Neuronal stem cell (in vitro differentiated cells): Measurements from ENCODE around the gene SDF2L1.
"Not testable (repeated sequence)": the region's sequence is repeated elsewhere in the genome, so short reads cannot be mapped to it uniquely, and the experiment has no call there.

Source experiments
- DNase-seq: peaks from one replicate; pipeline ENCODE4 v3.0.0-alpha.2; 2013; ENCODE audit warnings: low spot score
- H2AFZ ChIP-seq: one replicate; pipeline ENCODE4 v1.6.1; 2013; ENCODE audit warnings: mild to moderate bottlenecking, low read length, inconsistent platforms
- H2AK5ac ChIP-seq: 2 replicates; pipeline ENCODE4 v1.6.1; 2013; ENCODE audit warnings: low read depth, mild to moderate bottlenecking, inconsistent platforms, low read length, moderate library complexity, mixed read lengths
- H2BK120ac ChIP-seq: 2 replicates; pipeline ENCODE4 v1.6.1; 2013; ENCODE audit warnings: low read depth, mild to moderate bottlenecking, inconsistent platforms, low read length, moderate library complexity, mixed read lengths
- H2BK12ac ChIP-seq: one replicate; pipeline ENCODE4 v1.6.1; 2013; ENCODE audit warnings: low read length, inconsistent platforms
- H2BK15ac ChIP-seq: 2 replicates; pipeline ENCODE4 v1.6.1; 2013; ENCODE audit warnings: mild to moderate bottlenecking, low read length, inconsistent platforms, mixed read lengths
- H2BK5ac ChIP-seq: one replicate; pipeline ENCODE4 v1.6.1; 2013; ENCODE audit warnings: inconsistent platforms, mild to moderate bottlenecking, low read length, moderate library complexity
- H3K14ac ChIP-seq: one replicate; pipeline ENCODE4 v1.6.1; 2013; ENCODE audit warnings: low read length, inconsistent platforms
- H3K18ac ChIP-seq: 2 replicates; pipeline ENCODE4 v1.6.1; 2013; ENCODE audit warnings: low read length, inconsistent platforms
- H3K23ac ChIP-seq: 2 replicates; pipeline ENCODE4 v1.6.1; 2013; ENCODE audit warnings: low read depth, mild to moderate bottlenecking, mixed read lengths, low read length, inconsistent platforms; ENCODE audit not compliant: poor library complexity
- H3K27ac ChIP-seq: replicated peaks from 3 replicates; pipeline ENCODE4 v1.5.1; 2013; ENCODE audit warnings: low read length, inconsistent platforms
- H3K27me3 ChIP-seq, 3 experiments: 2 replicates each; pipeline ENCODE4 v1.6.1; 2013; ENCODE audit warnings: low read length in 3 of 3, mild to moderate bottlenecking in 2 of 3, inconsistent platforms in 1 of 3, low read depth in 1 of 3, mixed read lengths in 1 of 3, moderate library complexity in 1 of 3; ENCODE audit not compliant: control insufficient read depth in 3 of 3, insufficient read depth in 3 of 3
- H3K36me3 ChIP-seq, 2 donors: replicated peaks in 1 of 2; 2 replicates each; pipeline ENCODE4 v1.6.1; 2013; ENCODE audit warnings: low read length in 2 of 2; ENCODE audit not compliant: control insufficient read depth in 2 of 2, insufficient read depth in 2 of 2
- H3K4ac ChIP-seq: 2 replicates; pipeline ENCODE4 v1.6.1; 2013; ENCODE audit warnings: inconsistent platforms, mild to moderate bottlenecking, low read length, moderate library complexity
- H3K4me1 ChIP-seq, 2 donors: 1 replicate in 1 of 2; 2 replicates in 1 of 2; pipeline ENCODE4 v1.6.1; 2013; ENCODE audit warnings: low read length in 2 of 2, low read depth in 1 of 2; ENCODE audit not compliant: control insufficient read depth in 2 of 2, insufficient read depth in 1 of 2
- H3K4me2 ChIP-seq: one replicate; pipeline ENCODE4 v1.6.1; 2013; ENCODE audit warnings: mild to moderate bottlenecking, low read length, inconsistent platforms; ENCODE audit not compliant: insufficient read depth, poor library complexity, severe bottlenecking
- H3K4me3 ChIP-seq, 2 donors: 2 replicates each; pipeline ENCODE4 v1.5.1; 2013; ENCODE audit warnings: low read length in 2 of 2, mild to moderate bottlenecking in 2 of 2, inconsistent platforms in 1 of 2, moderate library complexity in 1 of 2
- H3K79me1 ChIP-seq: one replicate; pipeline ENCODE4 v1.6.1; 2013; ENCODE audit warnings: low read depth, mild to moderate bottlenecking, inconsistent platforms, low read length, moderate library complexity
- H3K9ac ChIP-seq: one replicate; pipeline ENCODE4 v1.6.1; 2013; ENCODE audit warnings: mild to moderate bottlenecking, low read depth, low read length, inconsistent platforms; ENCODE audit not compliant: poor library complexity
- H3K9me3 ChIP-seq, 2 donors: replicated peaks in 1 of 2; 2 replicates each; pipeline versions ENCODE3 to v1.6.1; 2013; ENCODE audit warnings: low read length in 2 of 2, mild to moderate bottlenecking in 2 of 2, inconsistent platforms in 1 of 2, low read depth in 1 of 2, mixed read lengths in 1 of 2, moderate library complexity in 1 of 2; ENCODE audit not compliant: control insufficient read depth in 2 of 2, insufficient read depth in 1 of 2
- H4K8ac ChIP-seq: one replicate; pipeline ENCODE4 v1.6.1; 2013; ENCODE audit warnings: low read depth, mild to moderate bottlenecking, inconsistent platforms, low read length, moderate library complexity
- H4K91ac ChIP-seq: one replicate; pipeline ENCODE4 v1.6.1; 2013; ENCODE audit warnings: low read length, low read depth, mild to moderate bottlenecking, inconsistent platforms; ENCODE audit not compliant: poor library complexity
- WGBS, 2 donors: extraction: QIAGEN DNeasy Blood & Tissue Kit; methylation state at CpG; one replicate each; pipeline ENCODE4 v1.1.7; 2013; ENCODE audit warnings: missing lambda C conversion rate in 2 of 2, mixed read lengths in 1 of 2; ENCODE audit not compliant: insufficient read length in 2 of 2, insufficient replicate concordance in 1 of 2; ENCODE audit errors: extremely low coverage in 2 of 2; 5-methylcytosine and 5-hydroxymethylcytosine counted together

The SDF2L1 gene

GRCh38 chr22:21615731-21616130 lies 26.4 kb upstream of the SDF2L1 start:
- no peak overlapping the region for H3K4me2 ChIP-seq
- H3K27ac ChIP-seq, result no peak overlapping the region
- no peak overlapping the region for H3K4ac ChIP-seq
- no peak overlapping the region for H4K91ac ChIP-seq
- H2AK5ac ChIP-seq, result no peak overlapping the region
- no peak overlapping the region for H2BK5ac ChIP-seq
- whole genome bisulfite sequencing, 2 donors, result no CpG with 5 or more reads among the region's 4 CpGs
- H3K4me1 ChIP-seq, result no peaks in the 10 kb centered on the region
- H3K9ac ChIP-seq, result no peak overlapping the region
- no peak overlapping the region for H2BK120ac ChIP-seq
- no peak overlapping the region for H3K18ac ChIP-seq
- H3K4me3 ChIP-seq, result no peak overlapping the region
- no peaks in the 10 kb centered on the region for H3K27me3 ChIP-seq
- no peaks in the 10 kb centered on the region for H3K9me3 ChIP-seq
- peaks cover 6% of the 10 kb centered on the region for H3K79me1 ChIP-seq
- no peak overlapping the region for H3K14ac ChIP-seq
- H2BK15ac ChIP-seq, result no peak overlapping the region
- DNase-seq, result no peak
- H3K36me3 ChIP-seq, result peaks cover 22 to 75% of the 10 kb centered on the region in 2 donors
- peak overlapping the region; percentile 77 for H3K23ac ChIP-seq
- H2AFZ ChIP-seq, result no peak overlapping the region
- H2BK12ac ChIP-seq, result no peak overlapping the region
- no peak overlapping the region for H4K8ac ChIP-seq

DNA sequence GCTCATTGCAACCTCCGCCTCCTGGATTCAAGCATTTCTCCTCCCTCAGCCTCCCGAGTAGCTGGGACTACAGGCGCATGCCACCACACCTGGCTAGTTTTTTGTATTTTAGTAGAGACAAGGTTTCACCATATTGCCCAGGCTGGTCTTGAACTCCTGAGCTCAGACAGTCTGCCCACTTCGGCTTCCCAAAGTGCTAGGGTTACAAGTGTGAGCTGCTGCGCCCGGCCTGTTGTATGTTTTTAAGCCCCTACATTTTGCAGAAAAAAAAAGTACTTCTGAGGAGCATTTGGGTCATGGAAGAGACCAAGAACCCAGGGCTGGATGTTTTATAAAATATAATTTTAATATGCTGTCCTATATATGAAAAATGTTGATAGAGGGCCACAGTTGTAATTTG lies 24.8 kb upstream of the SDF2L1 start:
- not testable (repeated sequence) for H2BK15ac ChIP-seq, H2BK120ac ChIP-seq, H2AFZ ChIP-seq, H3K4me1 ChIP-seq, DNase-seq, H2BK5ac ChIP-seq, H2AK5ac ChIP-seq, H3K27ac ChIP-seq, H3K14ac ChIP-seq, H3K4me2 ChIP-seq, H3K4ac ChIP-seq, H3K18ac ChIP-seq, H2BK12ac ChIP-seq, H3K9me3 ChIP-seq, H3K23ac ChIP-seq, H3K9ac ChIP-seq, H3K79me1 ChIP-seq, H3K27me3 ChIP-seq, H4K8ac ChIP-seq, H3K4me3 ChIP-seq, H4K91ac ChIP-seq
- H3K36me3 ChIP-seq, result peaks cover 16 to 71% of the 10 kb centered on the region in 2 donors
- WGBS, 2 donors, result no CpG with 5 or more reads among the region's 6 CpGs

DNA sequence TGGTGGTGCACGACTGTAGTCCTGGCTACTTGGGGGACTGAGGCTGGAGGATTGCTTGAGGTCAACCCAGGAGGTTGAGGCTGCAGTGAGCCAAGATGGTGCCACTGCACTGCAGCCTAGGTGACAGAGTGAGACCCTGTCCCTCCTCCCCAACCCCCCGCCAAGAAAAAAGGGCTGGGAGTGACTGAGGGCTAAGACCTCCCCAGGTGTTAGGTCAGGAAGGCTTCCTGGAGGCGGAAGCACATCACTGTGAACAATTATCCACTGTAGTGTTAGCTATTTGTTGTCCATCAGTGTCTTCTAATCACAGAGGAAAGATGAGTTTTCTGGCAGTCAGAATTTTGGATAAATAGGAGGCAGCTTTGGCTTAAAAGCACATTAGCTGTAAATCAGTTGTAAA lies 21.1 kb upstream of the SDF2L1 start:
- no peak overlapping the region for H2BK5ac ChIP-seq
- no peak overlapping the region for H2BK12ac ChIP-seq
- H3K27ac ChIP-seq, result no peak overlapping the region
- H3K36me3 ChIP-seq, result peaks cover 16 to 69% of the 10 kb centered on the region in 2 donors
- H3K4ac ChIP-seq, result no peak overlapping the region
- peaks cover 2 to 5% of the 10 kb centered on the region in 2 donors for H3K4me1 ChIP-seq
- no peak overlapping the region for H3K4me2 ChIP-seq
- no peak overlapping the region for H2BK120ac ChIP-seq
- H3K79me1 ChIP-seq, result peaks cover 6% of the 10 kb centered on the region
- H3K9me3 ChIP-seq, result no peaks in the 10 kb centered on the region
- no peak overlapping the region for H2AK5ac ChIP-seq
- WGBS, 2 donors, result no CpG with 5 or more reads among the region's 3 CpGs
- H3K23ac ChIP-seq, result no peak overlapping the region
- no peak overlapping the region for H3K4me3 ChIP-seq
- H4K8ac ChIP-seq, result no peak overlapping the region
- H3K27me3 ChIP-seq, result no peaks in the 10 kb centered on the region
- DNase-seq, result no peak
- H3K14ac ChIP-seq, result no peak overlapping the region
- H4K91ac ChIP-seq, result no peak overlapping the region
- H3K9ac ChIP-seq, result peak overlapping the region; percentile 61
- H2BK15ac ChIP-seq, result no peak overlapping the region
- no peak overlapping the region for H3K18ac ChIP-seq
- H2AFZ ChIP-seq, result no peak overlapping the region

GRCh38 chr22:21622011-21622918 lies 19.8 kb upstream of the SDF2L1 start:
- no peak overlapping the region for H4K8ac ChIP-seq
- DNase-seq, result no peak
- H2AK5ac ChIP-seq, result no peak overlapping the region
- H3K27me3 ChIP-seq, result no peaks in the 10 kb centered on the region
- H3K4me3 ChIP-seq, result no peak overlapping the region
- no peak overlapping the region for H2BK5ac ChIP-seq
- H3K4ac ChIP-seq, result no peak overlapping the region
- peak overlapping the region; percentile 49 for H3K23ac ChIP-seq
- H3K9me3 ChIP-seq, result no peaks in the 10 kb centered on the region
- no peak overlapping the region for H3K18ac ChIP-seq
- no peak overlapping the region for H3K4me2 ChIP-seq
- WGBS, 2 donors, result no CpG with 5 or more reads among the region's 17 CpGs
- no peak overlapping the region for H3K14ac ChIP-seq
- H2BK120ac ChIP-seq, result no peak overlapping the region
- H2BK12ac ChIP-seq, result no peak overlapping the region
- H2AFZ ChIP-seq, result no peak overlapping the region
- peaks cover 6% of the 10 kb centered on the region for H3K79me1 ChIP-seq
- H3K27ac ChIP-seq, result no peak overlapping the region
- peaks cover 2 to 5% of the 10 kb centered on the region in 2 donors for H3K4me1 ChIP-seq
- H3K36me3 ChIP-seq, result peaks cover 19 to 73% of the 10 kb centered on the region in 2 donors
- H4K91ac ChIP-seq, result no peak overlapping the region
- no peak overlapping the region for H3K9ac ChIP-seq
- H2BK15ac ChIP-seq, result no peak overlapping the region
